Mesenchymal stem cell (in vitro differentiated cells and primary cell): ENCODE measurements around the gene B3GAT1.

Source experiments
- DNase-seq: peaks from one replicate; pipeline ENCODE4 v3.0.0-alpha.2; 2013
- H2AFZ ChIP-seq: one replicate; pipeline ENCODE4 v1.6.1; 2013; ENCODE audit warnings: low read depth, mild to moderate bottlenecking, control low read depth, inconsistent platforms, low read length, moderate library complexity
- H2AK5ac ChIP-seq: 2 replicates; pipeline ENCODE4 v1.6.1; 2013; ENCODE audit warnings: low read length, moderate library complexity, mild to moderate bottlenecking, inconsistent platforms; ENCODE audit not compliant: severe bottlenecking
- H2BK120ac ChIP-seq: one replicate; pipeline ENCODE4 v1.6.1; 2013; ENCODE audit warnings: low read depth, mild to moderate bottlenecking, inconsistent platforms, low read length, moderate library complexity
- H2BK12ac ChIP-seq, 2 experiments: one replicate each; pipeline ENCODE4 v1.6.1; 2013; ENCODE audit warnings: inconsistent platforms in 2 of 2, low read length in 2 of 2, mild to moderate bottlenecking in 2 of 2, moderate library complexity in 2 of 2, control low read depth in 1 of 2
- H2BK15ac ChIP-seq: one replicate; pipeline ENCODE4 v1.6.1; 2013; ENCODE audit warnings: mild to moderate bottlenecking, low read depth, inconsistent platforms; ENCODE audit not compliant: poor library complexity, severe bottlenecking
- H2BK5ac ChIP-seq: 2 replicates; pipeline ENCODE4 v1.6.1; 2013; ENCODE audit warnings: low read depth, mild to moderate bottlenecking, low read length, control low read depth, inconsistent platforms; ENCODE audit not compliant: poor library complexity, severe bottlenecking
- H3K14ac ChIP-seq, 2 experiments: one replicate each; pipeline ENCODE4 v1.6.1; 2013; ENCODE audit warnings: inconsistent platforms in 2 of 2, low read length in 2 of 2, control low read depth in 1 of 2, mild to moderate bottlenecking in 1 of 2, moderate library complexity in 1 of 2
- H3K18ac ChIP-seq, 2 experiments: one replicate each; pipeline ENCODE4 v1.6.1; 2013; ENCODE audit warnings: inconsistent platforms in 2 of 2, low read length in 2 of 2, control low read depth in 1 of 2, low read depth in 1 of 2, mild to moderate bottlenecking in 1 of 2
- H3K23ac ChIP-seq, 2 experiments: one replicate each; pipeline ENCODE4 v1.6.1; 2013; ENCODE audit warnings: inconsistent platforms in 2 of 2, low read length in 2 of 2, mild to moderate bottlenecking in 2 of 2, moderate library complexity in 2 of 2, control low read depth in 1 of 2
- H3K27ac ChIP-seq: 2 replicates; pipeline ENCODE4 v1.5.1; 2013; ENCODE audit warnings: mild to moderate bottlenecking, moderate library complexity, low read length, control low read depth, inconsistent platforms; ENCODE audit not compliant: poor library complexity, severe bottlenecking
- H3K27me3 ChIP-seq, 2 experiments: 2 replicates each; pipeline versions ENCODE4 v1.6.1 to v1.7.0; 2013; ENCODE audit warnings: low read length in 2 of 2, mild to moderate bottlenecking in 2 of 2, moderate library complexity in 2 of 2, control low read depth in 1 of 2, inconsistent platforms in 1 of 2; ENCODE audit not compliant: control insufficient read depth in 1 of 2, insufficient read depth in 1 of 2
- H3K36me3 ChIP-seq, 2 experiments: 2 replicates each; pipeline versions ENCODE4 v1.6.1 to v1.7.0; 2013; ENCODE audit warnings: low read length in 2 of 2, control low read depth in 1 of 2, inconsistent platforms in 1 of 2, low read depth in 1 of 2, mild to moderate bottlenecking in 1 of 2; ENCODE audit not compliant: insufficient read depth in 2 of 2, control insufficient read depth in 1 of 2
- H3K4ac ChIP-seq, 2 experiments: one replicate each; pipeline ENCODE4 v1.6.1; 2013; ENCODE audit warnings: inconsistent platforms in 2 of 2, low read length in 2 of 2, mild to moderate bottlenecking in 2 of 2, moderate library complexity in 2 of 2, control low read depth in 1 of 2, low read depth in 1 of 2
- H3K4me1 ChIP-seq: 2 replicates; pipeline ENCODE4 v1.6.1; 2013; ENCODE audit warnings: low read depth, low read length, control low read depth; ENCODE audit not compliant: control insufficient read depth, insufficient read depth
- H3K4me2 ChIP-seq: 2 replicates; pipeline ENCODE4 v1.6.1; 2013; ENCODE audit warnings: low read length, mild to moderate bottlenecking, inconsistent platforms; ENCODE audit not compliant: poor library complexity, severe bottlenecking
- H3K4me3 ChIP-seq, 2 experiments: 2 replicates each; pipeline versions ENCODE4 v1.5.1 to v1.7.0; 2013; ENCODE audit warnings: low read length in 2 of 2, mild to moderate bottlenecking in 2 of 2, control low read depth in 1 of 2, low read depth in 1 of 2; ENCODE audit not compliant: insufficient read depth in 1 of 2
- H3K79me1 ChIP-seq: replicated peaks from 2 replicates; pipeline ENCODE4 v1.6.1; 2013; ENCODE audit warnings: mild to moderate bottlenecking, control low read depth, low read length, inconsistent platforms; ENCODE audit not compliant: poor library complexity, severe bottlenecking
- H3K9ac ChIP-seq: 2 replicates; pipeline ENCODE4 v1.7.0; 2013; ENCODE audit warnings: mild to moderate bottlenecking, low read length, moderate library complexity
- H3K9me3 ChIP-seq: 2 replicates; pipeline ENCODE4 v1.7.0; 2013; ENCODE audit warnings: mild to moderate bottlenecking, low read length; ENCODE audit not compliant: control insufficient read depth
- H4K8ac ChIP-seq: one replicate; pipeline ENCODE4 v1.6.1; 2013; ENCODE audit warnings: inconsistent platforms, mild to moderate bottlenecking, low read length, moderate library complexity
- H4K91ac ChIP-seq: one replicate; pipeline ENCODE4 v1.6.1; 2013; ENCODE audit warnings: mild to moderate bottlenecking, low read length, inconsistent platforms
- WGBS: methylation state at CpG from one replicate; pipeline ENCODE4 v1.1.7; 2013; ENCODE audit warnings: mixed read lengths; 5-methylcytosine and 5-hydroxymethylcytosine counted together

B3GAT1 gene

GRCh38 chr11:134401825-134402809, 9.9 kb downstream of the B3GAT1 start:
- Histone ChIP-seq H3K4me2 (no peak overlapping the region), H3K9me3 (peaks cover 4% of the 10 kb centered on the region), H2BK12ac (no peak overlapping the region), H3K9ac (no peak overlapping the region), H3K23ac (no peak overlapping the region), H3K27me3 (peaks cover 0 to 12% of the 10 kb centered on the region in 2 experiments), H3K4ac (no peak overlapping the region), H3K18ac (no peak overlapping the region), H3K27ac (no peak overlapping the region), H2AFZ (no peak overlapping the region), H2AK5ac (no peak overlapping the region), H3K79me1 (no peaks in the 10 kb centered on the region), H3K4me3 (no peak overlapping the region), H4K91ac (no peak overlapping the region), H2BK5ac (no peak overlapping the region), H2BK120ac (no peak overlapping the region), H3K4me1 (no peaks in the 10 kb centered on the region), H4K8ac (no peak overlapping the region), H3K14ac (no peak overlapping the region), H2BK15ac (no peak overlapping the region), H3K36me3 (no peaks in the 10 kb centered on the region)
- DNase-seq: no peak
- 71% methylated on average over 19 of the region's 19 CpGs for WGBS

DNA sequence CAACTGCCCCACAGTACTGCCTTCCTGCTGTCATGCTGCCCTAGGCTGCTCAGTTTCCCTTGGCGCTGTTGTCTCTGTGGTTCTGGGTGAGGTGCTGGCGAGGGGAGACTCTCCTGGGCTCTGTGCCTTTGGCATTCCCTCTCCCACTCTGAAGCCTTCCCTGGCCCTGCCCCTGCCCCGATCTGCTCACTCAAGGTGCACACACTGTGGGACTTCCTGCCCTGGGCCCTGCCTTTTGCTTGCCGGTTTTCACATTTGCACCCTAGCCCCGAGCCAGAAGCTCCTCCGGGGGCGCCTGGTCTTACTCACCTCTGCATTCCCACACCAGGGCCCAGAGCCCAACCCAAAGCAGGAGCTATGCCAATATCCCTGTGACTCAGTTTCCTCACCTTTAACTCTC, 12.0 kb downstream of the B3GAT1 start:
- H3K18ac ChIP-seq: no peak overlapping the region
- H2BK12ac ChIP-seq: no peak overlapping the region
- H2BK120ac ChIP-seq: no peak overlapping the region
- peaks cover 0 to 10% of the 10 kb centered on the region in 2 experiments for H3K27me3 ChIP-seq
- H3K79me1 ChIP-seq: no peaks in the 10 kb centered on the region
- H2BK5ac ChIP-seq: no peak overlapping the region
- DNase-seq: no peak
- H3K4ac ChIP-seq: no peak overlapping the region
- H2BK15ac ChIP-seq: no peak overlapping the region
- peaks cover 4% of the 10 kb centered on the region for H3K9me3 ChIP-seq
- no peak overlapping the region for H2AK5ac ChIP-seq
- H3K36me3 ChIP-seq: no peaks in the 10 kb centered on the region
- H3K14ac ChIP-seq: no peak overlapping the region
- H3K4me3 ChIP-seq: no peak overlapping the region
- H3K23ac ChIP-seq: no peak overlapping the region
- H4K91ac ChIP-seq: no peak overlapping the region
- WGBS: 81% methylated on average over 7 of the region's 7 CpGs
- no peak overlapping the region for H3K4me2 ChIP-seq
- H4K8ac ChIP-seq: no peak overlapping the region
- no peak overlapping the region for H3K9ac ChIP-seq
- no peaks in the 10 kb centered on the region for H3K4me1 ChIP-seq
- H3K27ac ChIP-seq: no peak overlapping the region
- H2AFZ ChIP-seq: no peak overlapping the region

DNA sequence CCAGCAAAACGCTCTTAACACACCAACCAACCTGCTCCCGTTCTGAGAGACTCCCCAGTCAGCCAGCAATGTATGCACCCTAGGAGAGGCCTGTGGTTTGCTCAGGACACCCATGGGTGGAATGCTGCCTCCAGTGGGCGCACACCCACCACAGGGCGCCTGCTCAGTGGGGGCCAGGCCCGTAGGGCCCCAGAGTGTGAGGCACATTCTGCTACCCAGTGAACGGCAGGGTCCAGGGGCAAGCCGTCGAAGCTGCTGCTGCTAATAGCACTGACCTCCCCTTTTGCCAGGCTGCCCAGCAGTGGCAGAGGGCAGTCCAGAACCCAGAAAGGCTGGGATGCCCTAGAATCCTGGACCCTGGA, 12.8 kb downstream of the B3GAT1 start:
- WGBS: 75% methylated on average over 8 of the region's 8 CpGs
- Histone ChIP-seq H3K14ac (no peak overlapping the region), H3K18ac (no peak overlapping the region), H3K36me3 (no peaks in the 10 kb centered on the region), H4K91ac (no peak overlapping the region), H4K8ac (no peak overlapping the region), H2AFZ (no peak overlapping the region), H3K27me3 (peaks cover 0 to 6% of the 10 kb centered on the region in 2 experiments), H3K27ac (no peak overlapping the region), H3K4me2 (no peak overlapping the region), H2BK5ac (no peak overlapping the region), H3K9me3 (peaks cover 4% of the 10 kb centered on the region), H2BK12ac (no peak overlapping the region), H3K79me1 (no peaks in the 10 kb centered on the region), H2AK5ac (no peak overlapping the region), H3K9ac (no peak overlapping the region), H3K4ac (no peak overlapping the region), H3K4me3 (no peak overlapping the region), H3K4me1 (no peaks in the 10 kb centered on the region), H2BK120ac (no peak overlapping the region), H3K23ac (no peak overlapping the region), H2BK15ac (no peak overlapping the region)
- DNase-seq: no peak

DNA sequence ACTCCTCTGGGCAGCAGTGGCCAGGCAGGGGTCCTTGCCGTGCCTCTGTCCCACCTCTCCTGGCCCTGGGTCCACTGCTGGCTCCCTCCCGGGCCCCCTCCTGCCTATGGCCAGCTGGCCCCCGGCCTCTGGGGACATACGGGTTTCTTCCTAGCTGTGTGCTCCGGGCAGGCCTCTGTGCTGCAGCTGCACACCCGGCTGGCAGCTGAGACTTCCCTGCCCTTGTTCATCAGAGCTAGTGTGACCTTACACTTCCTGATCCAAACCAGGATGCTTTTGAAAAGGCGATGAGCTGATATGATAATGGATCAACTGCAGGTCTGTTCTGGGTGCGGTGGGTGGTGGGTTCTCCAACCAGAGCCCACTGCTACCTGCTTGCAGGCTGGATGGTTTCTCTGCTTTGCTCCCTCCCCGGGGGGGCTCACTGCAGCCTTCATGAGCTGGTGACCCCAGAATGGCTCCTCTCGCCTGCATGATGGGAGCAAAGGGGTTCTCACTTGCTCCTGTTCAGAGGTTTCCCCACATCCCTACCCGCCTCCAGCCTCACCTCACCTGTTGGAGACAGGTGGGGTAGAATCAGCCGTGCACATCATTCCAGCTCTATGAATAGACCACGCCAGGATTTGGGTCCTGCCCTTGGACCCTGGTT, 13.3 kb downstream of the B3GAT1 start:
- H4K91ac ChIP-seq: no peak overlapping the region
- H3K14ac ChIP-seq: no peak overlapping the region
- 67% methylated on average over 13 of the region's 13 CpGs for WGBS
- H3K23ac ChIP-seq: no peak overlapping the region
- no peak overlapping the region for H2BK120ac ChIP-seq
- no peak overlapping the region for H3K4me2 ChIP-seq
- no peak overlapping the region for H3K9ac ChIP-seq
- no peaks in the 10 kb centered on the region for H3K79me1 ChIP-seq
- H3K27ac ChIP-seq: no peak overlapping the region
- H4K8ac ChIP-seq: no peak overlapping the region
- H3K9me3 ChIP-seq: peaks cover 4% of the 10 kb centered on the region
- no peak overlapping the region for H2BK5ac ChIP-seq
- DNase-seq: no peak
- H3K36me3 ChIP-seq: no peaks in the 10 kb centered on the region
- no peak overlapping the region for H2BK15ac ChIP-seq
- H3K4ac ChIP-seq: no peak overlapping the region
- no peak overlapping the region for H2BK12ac ChIP-seq
- H3K18ac ChIP-seq: no peak overlapping the region
- H2AFZ ChIP-seq: no peak overlapping the region
- H3K4me1 ChIP-seq: no peaks in the 10 kb centered on the region
- no peak overlapping the region for H3K4me3 ChIP-seq
- H3K27me3 ChIP-seq: peaks cover 0 to 6% of the 10 kb centered on the region in 2 experiments
- no peak overlapping the region for H2AK5ac ChIP-seq
